Activated T-cell treated with anti-CD3 and anti-CD28 coated beads, Interleukin-2, amount 50 U/mL, for 24 hours (primary cell): Measurements from ENCODE around the gene UACA.

Source experiments
- DNase-seq: peaks from one replicate; pipeline ENCODE4 v3.0.0-alpha.2; 2020
- H3K27ac Mint-ChIP-seq: 2 replicates; pipeline ENCODE4 v1.8.0; 2020; ENCODE audit warnings: mild to moderate bottlenecking, mixed read lengths
- H3K27me3 Mint-ChIP-seq: 2 replicates; pipeline ENCODE4 v1.8.0; 2020; ENCODE audit warnings: mixed read lengths
- H3K36me3 Mint-ChIP-seq: 2 replicates; pipeline ENCODE4 v1.8.0; 2020; ENCODE audit warnings: low read depth, mixed read lengths
- H3K4me1 Mint-ChIP-seq: 2 replicates; pipeline ENCODE4 v1.8.0; 2020; ENCODE audit warnings: low read depth, mixed read lengths
- H3K4me3 Mint-ChIP-seq: 2 replicates; pipeline ENCODE4 v1.8.0; 2020; ENCODE audit warnings: mild to moderate bottlenecking, moderate library complexity, mixed read lengths
- H3K9me3 Mint-ChIP-seq: 2 replicates; pipeline ENCODE4 v1.8.0; 2020; ENCODE audit warnings: mixed read lengths

UACA gene

GRCh38 chr15:70652341-70652740 lies 111.0 kb downstream of the UACA start:
- Mint-ChIP-seq H3K4me1 (no peaks in the 10 kb centered on the region), H3K9me3 (no peaks in the 10 kb centered on the region), H3K27me3 (no peaks in the 10 kb centered on the region), H3K4me3 (no peak overlapping the region), H3K36me3 (no peaks in the 10 kb centered on the region), H3K27ac (no peak overlapping the region)
- DNase-seq = no peak

GRCh38 chr15:70651303-70651845 lies 112.0 kb downstream of the UACA start:
- H3K4me3 Mint-ChIP-seq = no peak overlapping the region
- H3K27ac Mint-ChIP-seq = no peak overlapping the region
- H3K27me3 Mint-ChIP-seq = no peaks in the 10 kb centered on the region
- H3K9me3 Mint-ChIP-seq = no peaks in the 10 kb centered on the region
- no peaks in the 10 kb centered on the region for H3K36me3 Mint-ChIP-seq
- DNase-seq = no peak
- H3K4me1 Mint-ChIP-seq = no peaks in the 10 kb centered on the region

- peaks cover 2% of the 10 kb centered on the region for H3K27me3 Mint-ChIP-seq
- H3K4me3 Mint-ChIP-seq = no peak overlapping the region
- DNase-seq = no peak
- H3K9me3 Mint-ChIP-seq = no peaks in the 10 kb centered on the region
- H3K4me1 Mint-ChIP-seq = no peaks in the 10 kb centered on the region
- H3K36me3 Mint-ChIP-seq = no peaks in the 10 kb centered on the region
- H3K27ac Mint-ChIP-seq = no peak overlapping the region
Measured at GRCh38 chr15:70650567-70651302, 112.6 kb downstream of the UACA start.

GRCh38 chr15:70647396-70647795 lies 116.0 kb downstream of the UACA start:
- no peak overlapping the region for H3K27ac Mint-ChIP-seq
- no peaks in the 10 kb centered on the region for H3K9me3 Mint-ChIP-seq
- H3K27me3 Mint-ChIP-seq = peaks cover 2% of the 10 kb centered on the region
- H3K4me3 Mint-ChIP-seq = no peak overlapping the region
- no peaks in the 10 kb centered on the region for H3K4me1 Mint-ChIP-seq
- no peaks in the 10 kb centered on the region for H3K36me3 Mint-ChIP-seq
- no peak for DNase-seq

- DNase-seq = no peak
- H3K27me3 Mint-ChIP-seq = peaks cover 2% of the 10 kb centered on the region
- H3K9me3 Mint-ChIP-seq = no peaks in the 10 kb centered on the region
Measured at GRCh38 chr15:70646169-70646568, 117.2 kb downstream of the UACA start.

GRCh38 chr15:70643783-70644125 lies 119.6 kb downstream of the UACA start:
- no peak for DNase-seq
- no peaks in the 10 kb centered on the region for H3K4me1 Mint-ChIP-seq
- H3K9me3 Mint-ChIP-seq = no peaks in the 10 kb centered on the region
- H3K36me3 Mint-ChIP-seq = no peaks in the 10 kb centered on the region
- no peak overlapping the region for H3K27ac Mint-ChIP-seq
- H3K4me3 Mint-ChIP-seq = no peak overlapping the region
- peaks cover 2% of the 10 kb centered on the region for H3K27me3 Mint-ChIP-seq

More at GRCh38 chr15:70646169-70646568, 117.2 kb downstream of the UACA start:
- no peak overlapping the region for H3K27ac Mint-ChIP-seq
- H3K4me1 Mint-ChIP-seq = no peaks in the 10 kb centered on the region
- H3K36me3 Mint-ChIP-seq = no peaks in the 10 kb centered on the region
- no peak overlapping the region for H3K4me3 Mint-ChIP-seq

GRCh38 chr15:70643106-70643782 lies 120.1 kb downstream of the UACA start:
- Mint-ChIP-seq H3K27me3 (peaks cover 2% of the 10 kb centered on the region), H3K27ac (no peak overlapping the region), H3K9me3 (no peaks in the 10 kb centered on the region), H3K4me1 (no peaks in the 10 kb centered on the region), H3K4me3 (no peak overlapping the region), H3K36me3 (no peaks in the 10 kb centered on the region)
- DNase-seq = no peak

GRCh38 chr15:70636540-70637165 lies 126.7 kb downstream of the UACA start:
- H3K4me3 Mint-ChIP-seq = no peak overlapping the region
- H3K27me3 Mint-ChIP-seq = peaks cover 16% of the 10 kb centered on the region
- H3K27ac Mint-ChIP-seq = no peak overlapping the region
- H3K4me1 Mint-ChIP-seq = peaks cover 11% of the 10 kb centered on the region
- no peaks in the 10 kb centered on the region for H3K36me3 Mint-ChIP-seq
- no peak for DNase-seq
- H3K9me3 Mint-ChIP-seq = no peaks in the 10 kb centered on the region

GRCh38 chr15:70635895-70636294 lies 127.5 kb downstream of the UACA start:
- Mint-ChIP-seq H3K4me1 (peaks cover 11% of the 10 kb centered on the region), H3K4me3 (no peak overlapping the region), H3K27ac (no peak overlapping the region), H3K36me3 (no peaks in the 10 kb centered on the region), H3K9me3 (no peaks in the 10 kb centered on the region), H3K27me3 (peaks cover 16% of the 10 kb centered on the region)
- no peak for DNase-seq

GRCh38 chr15:70633991-70634390 lies 129.4 kb downstream of the UACA start:
- no peaks in the 10 kb centered on the region for H3K36me3 Mint-ChIP-seq
- H3K27ac Mint-ChIP-seq = no peak overlapping the region
- peaks cover 16% of the 10 kb centered on the region for H3K27me3 Mint-ChIP-seq
- H3K9me3 Mint-ChIP-seq = no peaks in the 10 kb centered on the region
- DNase-seq = no peak
- H3K4me1 Mint-ChIP-seq = peaks cover 11% of the 10 kb centered on the region
- no peak overlapping the region for H3K4me3 Mint-ChIP-seq

- Mint-ChIP-seq H3K27ac (no peak overlapping the region), H3K27me3 (peaks cover 16% of the 10 kb centered on the region), H3K9me3 (no peaks in the 10 kb centered on the region), H3K36me3 (no peaks in the 10 kb centered on the region), H3K4me3 (no peak overlapping the region), H3K4me1 (peaks cover 11% of the 10 kb centered on the region)
- no peak for DNase-seq
Measured at GRCh38 chr15:70633103-70633831, 130.1 kb downstream of the UACA start.

- Mint-ChIP-seq H3K27me3 (peaks cover 22% of the 10 kb centered on the region), H3K4me1 (peaks cover 11% of the 10 kb centered on the region), H3K4me3 (no peak overlapping the region), H3K9me3 (no peaks in the 10 kb centered on the region), H3K36me3 (no peaks in the 10 kb centered on the region), H3K27ac (no peak overlapping the region)
- DNase-seq = no peak
Measured at GRCh38 chr15:70632491-70633102, 130.8 kb downstream of the UACA start.

GRCh38 chr15:70632079-70632478 lies 131.3 kb downstream of the UACA start:
- H3K4me1 Mint-ChIP-seq = peaks cover 11% of the 10 kb centered on the region
- H3K36me3 Mint-ChIP-seq = no peaks in the 10 kb centered on the region
- no peak overlapping the region for H3K27ac Mint-ChIP-seq
- no peak overlapping the region for H3K4me3 Mint-ChIP-seq
- H3K27me3 Mint-ChIP-seq = peaks cover 26% of the 10 kb centered on the region
- no peaks in the 10 kb centered on the region for H3K9me3 Mint-ChIP-seq
- no peak for DNase-seq

GRCh38 chr15:70629735-70630273 lies 133.6 kb downstream of the UACA start:
- H3K27ac Mint-ChIP-seq = no peak overlapping the region
- H3K4me3 Mint-ChIP-seq = no peak overlapping the region
- H3K27me3 Mint-ChIP-seq = peaks cover 28% of the 10 kb centered on the region
- H3K9me3 Mint-ChIP-seq = no peaks in the 10 kb centered on the region
- peaks cover 9% of the 10 kb centered on the region for H3K4me1 Mint-ChIP-seq
- no peaks in the 10 kb centered on the region for H3K36me3 Mint-ChIP-seq
- no peak for DNase-seq
